Activated CD8-positive, alpha-beta memory T cell treated with anti-CD3 and anti-CD28 coated beads, Interleukin-2, amount 10 ng/mL, durations not matched to agents 7 days and 5 days (primary cell): ENCODE data around the gene C12orf76. TPM values are rescaled to one million over a fixed set of nuclear protein-coding genes. Genes with fewer than 3 reads are reported as not detected.

Source experiments
- ATAC-seq: fragments of 150-1000 bp; cut with Tn5 transposase; one replicate; pipeline ENCODE4 v1.10.0; 2021; ENCODE audit warnings: moderate library complexity
- CTCF ChIA-PET: fragments of 350-600 bp; sonication (Branson Sonifier 250); formaldehyde crosslinking; loops from one replicate; lab custom pipeline; 2021; ENCODE audit warnings: antibody characterized with exemption; lab: Charles Lee
- DNase-seq: peaks from one replicate; pipeline ENCODE4 v3.0.0-alpha.2; 2020
- H3K27ac Mint-ChIP-seq: one replicate; pipeline ENCODE4 v1.8.0; 2021; ENCODE audit warnings: mild to moderate bottlenecking, mixed read lengths
- H3K27me3 Mint-ChIP-seq: one replicate; pipeline ENCODE4 v1.8.0; 2021; ENCODE audit warnings: mixed read lengths
- H3K36me3 Mint-ChIP-seq: one replicate; pipeline ENCODE4 v1.8.0; 2021; ENCODE audit warnings: mild to moderate bottlenecking, mixed read lengths
- H3K4me1 Mint-ChIP-seq: one replicate; pipeline ENCODE4 v1.8.0; 2021; ENCODE audit warnings: mixed read lengths
- H3K4me3 Mint-ChIP-seq: one replicate; pipeline ENCODE4 v1.8.0; 2021; ENCODE audit warnings: mild to moderate bottlenecking, moderate library complexity, mixed read lengths
- H3K9me3 Mint-ChIP-seq: one replicate; pipeline ENCODE4 v1.8.0; 2022; ENCODE audit warnings: low read depth, mixed read lengths
- total RNA-seq, 2 experiments: library from RNA; stranded (reverse); gene quantifications; one replicate each; pipeline ENCODE4 v1.2.3, GENCODE V29; 2021

Gene C12orf76
- total RNA-seq, 2 experiments from 2014 or later: 14.8 to 17.3 TPM

DNA sequence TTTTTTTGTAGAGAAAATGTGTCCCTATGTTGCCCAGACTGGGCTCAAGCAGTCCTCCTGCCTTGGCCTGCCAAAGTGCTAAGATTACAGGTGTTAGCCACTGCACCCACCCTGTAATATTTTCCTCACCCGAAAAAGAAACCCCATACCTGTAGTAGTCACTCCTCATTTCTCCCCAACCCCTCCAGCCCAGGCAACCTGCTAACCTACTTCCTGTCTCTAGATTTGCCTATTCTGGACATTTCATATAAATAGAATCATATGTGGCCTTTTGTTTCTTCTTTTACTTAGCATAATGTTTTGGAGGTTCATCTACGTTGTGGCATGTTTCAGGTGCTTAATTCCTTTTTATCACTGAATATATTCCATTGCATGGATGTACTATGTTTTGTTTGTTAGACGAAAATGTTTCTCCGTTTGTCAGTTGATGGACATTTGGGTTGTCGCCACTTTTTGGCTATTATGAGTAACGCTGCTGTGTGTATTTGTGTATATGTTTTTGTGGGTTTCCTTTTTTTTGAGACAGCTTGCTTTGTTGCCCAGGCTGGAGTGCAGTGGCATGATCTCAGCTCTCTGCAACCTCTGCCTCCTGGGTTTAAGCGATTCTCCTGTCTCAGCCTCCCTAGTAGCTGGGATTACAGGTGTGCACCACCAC lies 42.9 kb downstream of the C12orf76 start:
- Mint-ChIP-seq H3K27me3 (no peaks in the 10 kb centered on the region), H3K4me1 (peaks cover 68% of the 10 kb centered on the region), H3K36me3 (peaks cover 33% of the 10 kb centered on the region), H3K27ac (peak overlapping the region; percentile 74), H3K9me3 (no peaks in the 10 kb centered on the region), H3K4me3 (peak overlapping the region; percentile 40)
- ATAC-seq (peak; percentile 78), DNase-seq (peak; percentile 61)
- CTCF ChIA-PET: interaction anchor here (0.8 to 1.3 kb wide), 3 partner anchors 11 to 160 kb away, joined by 3 to 4 read pairs (median 4); no protein-coding TSS in a partner anchor

DNA sequence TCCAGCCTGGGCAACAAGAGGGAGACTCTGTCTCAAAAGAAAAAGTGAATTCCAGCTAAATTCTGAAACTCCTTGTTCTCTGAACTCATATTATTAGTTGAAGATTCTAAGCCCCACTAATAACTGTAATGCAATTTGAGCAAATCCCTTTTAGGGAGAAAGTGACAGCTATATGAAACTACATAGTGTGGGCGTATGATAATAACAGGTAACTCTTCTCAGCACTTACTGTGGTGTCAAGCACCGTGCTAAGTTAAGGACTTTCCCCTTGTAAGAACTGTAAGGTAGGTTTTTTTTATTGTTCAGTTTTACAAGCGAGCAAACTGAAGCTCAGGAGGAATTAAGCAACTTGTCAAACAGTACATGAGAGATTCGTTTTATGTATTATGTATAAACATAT lies 43.7 kb downstream of the C12orf76 start:
- Mint-ChIP-seq H3K9me3 (no peaks in the 10 kb centered on the region), H3K27me3 (no peaks in the 10 kb centered on the region), H3K4me1 (peaks cover 66% of the 10 kb centered on the region), H3K4me3 (no peak overlapping the region), H3K36me3 (peaks cover 36% of the 10 kb centered on the region), H3K27ac (peak overlapping the region; percentile 66)
- CTCF ChIA-PET: interaction anchor here (0.8 to 1.3 kb wide), 3 partner anchors 10 to 159 kb away, joined by 3 to 4 read pairs (median 4); no protein-coding TSS in a partner anchor
- DNase-seq: no peak
- peak; percentile 22 for ATAC-seq

GRCh38 chr12:110002676-110003515 lies 45.4 kb downstream of the C12orf76 start:
- Mint-ChIP-seq H3K36me3 (peaks cover 29% of the 10 kb centered on the region), H3K27ac (no peak overlapping the region), H3K27me3 (no peaks in the 10 kb centered on the region), H3K9me3 (no peaks in the 10 kb centered on the region), H3K4me1 (peaks cover 62% of the 10 kb centered on the region), H3K4me3 (no peak overlapping the region)
- CTCF ChIA-PET: no interaction called here
- ATAC-seq: no peak
- DNase-seq: no peak

- DNase-seq: no peak
- Mint-ChIP-seq H3K36me3 (peaks cover 21% of the 10 kb centered on the region), H3K4me1 (peaks cover 63% of the 10 kb centered on the region), H3K4me3 (no peak overlapping the region), H3K27ac (no peak overlapping the region), H3K27me3 (no peaks in the 10 kb centered on the region), H3K9me3 (no peaks in the 10 kb centered on the region)
- no peak for ATAC-seq
- CTCF ChIA-PET: interaction anchor here (0.8 kb wide), 1 partner anchor 148 kb away, joined by 5 read pairs; no protein-coding TSS in a partner anchor
These were observed 46.7 kb downstream of the C12orf76 start for GRCh38 chr12:110001596-110001995.

- peak overlapping the region; percentile 91 for H3K4me3 Mint-ChIP-seq
- ATAC-seq: no peak
- H3K4me1 Mint-ChIP-seq: peaks cover 54% of the 10 kb centered on the region
- H3K27me3 Mint-ChIP-seq: no peaks in the 10 kb centered on the region
- DNase-seq: no peak
- no peaks in the 10 kb centered on the region for H3K9me3 Mint-ChIP-seq
- CTCF ChIA-PET: interaction anchor here (1.1 to 2.3 kb wide), 4 partner anchors 11 to 50 kb away, joined by 3 to 9 read pairs (median 4); no protein-coding TSS in a partner anchor
- peaks cover 14% of the 10 kb centered on the region for H3K36me3 Mint-ChIP-seq
- H3K27ac Mint-ChIP-seq: peak overlapping the region; percentile 90
These were observed 48.3 kb downstream of the C12orf76 start for GRCh38 chr12:109999983-110000505.

GRCh38 chr12:109999649-109999971 lies 48.7 kb downstream of the C12orf76 start:
- Mint-ChIP-seq H3K4me3 (peak overlapping the region; percentile 91), H3K9me3 (no peaks in the 10 kb centered on the region), H3K27ac (peak overlapping the region; percentile 90), H3K4me1 (peaks cover 49% of the 10 kb centered on the region), H3K36me3 (peaks cover 14% of the 10 kb centered on the region), H3K27me3 (no peaks in the 10 kb centered on the region)
- CTCF ChIA-PET: interaction anchor here (1.1 to 2.3 kb wide), 5 partner anchors 11 to 470 kb away, joined by 3 to 9 read pairs (median 3); no protein-coding TSS in a partner anchor
- DNase-seq (no peak), ATAC-seq (no peak)

GRCh38 chr12:109998904-109999648 lies 49.2 kb downstream of the C12orf76 start, which contains the start of gene ANKRD13A:
Gene ANKRD13A, plus strand, starts transcription at chr12:109999430. Its CDS starts 259 bp downstream, at chr12:109999689.
- H3K27ac Mint-ChIP-seq: peak within 1 kb of the TSS; percentile 97
- peaks cover 15% of the 10 kb centered on the region for H3K36me3 Mint-ChIP-seq
- H3K4me1 Mint-ChIP-seq: peaks cover 49% of the 10 kb centered on the region
- no peaks in the 10 kb centered on the region for H3K27me3 Mint-ChIP-seq
- ATAC-seq: peak; percentile 75
- DNase-seq: peak; percentile 94
- H3K9me3 Mint-ChIP-seq: no peaks in the 10 kb centered on the region
- CTCF ChIA-PET: interaction anchor here (1.2 to 2.3 kb wide), 5 partner anchors 12 to 470 kb away, joined by 3 to 9 read pairs (median 4); no protein-coding TSS in a partner anchor
- peak within 1 kb of the TSS; percentile 91 for H3K4me3 Mint-ChIP-seq

- Mint-ChIP-seq H3K4me3 (peak overlapping the region; percentile 91), H3K9me3 (no peaks in the 10 kb centered on the region), H3K36me3 (peaks cover 16% of the 10 kb centered on the region), H3K27ac (peak overlapping the region; percentile 97), H3K27me3 (no peaks in the 10 kb centered on the region), H3K4me1 (peaks cover 53% of the 10 kb centered on the region)
- CTCF ChIA-PET: interaction anchor here (1.2 to 1.3 kb wide), 3 partner anchors 49 to 471 kb away, joined by 3 to 4 read pairs (median 3); no protein-coding TSS in a partner anchor
- ATAC-seq (no peak), DNase-seq (no peak)
These were observed 50.0 kb downstream of the C12orf76 start for GRCh38 chr12:109998241-109998903.

- H3K27ac Mint-ChIP-seq: peak overlapping the region; percentile 14
- H3K36me3 Mint-ChIP-seq: peaks cover 17% of the 10 kb centered on the region
- H3K4me3 Mint-ChIP-seq: peak overlapping the region; percentile 14
- no peaks in the 10 kb centered on the region for H3K27me3 Mint-ChIP-seq
- CTCF ChIA-PET: interaction anchor here (1.3 kb wide), 1 partner anchor 434 kb away, joined by 4 read pairs; no protein-coding TSS in a partner anchor
- DNase-seq (no peak), ATAC-seq (no peak)
- no peaks in the 10 kb centered on the region for H3K9me3 Mint-ChIP-seq
- peaks cover 52% of the 10 kb centered on the region for H3K4me1 Mint-ChIP-seq
These were observed 50.9 kb downstream of the C12orf76 start for GRCh38 chr12:109997393-109997792.

DNA sequence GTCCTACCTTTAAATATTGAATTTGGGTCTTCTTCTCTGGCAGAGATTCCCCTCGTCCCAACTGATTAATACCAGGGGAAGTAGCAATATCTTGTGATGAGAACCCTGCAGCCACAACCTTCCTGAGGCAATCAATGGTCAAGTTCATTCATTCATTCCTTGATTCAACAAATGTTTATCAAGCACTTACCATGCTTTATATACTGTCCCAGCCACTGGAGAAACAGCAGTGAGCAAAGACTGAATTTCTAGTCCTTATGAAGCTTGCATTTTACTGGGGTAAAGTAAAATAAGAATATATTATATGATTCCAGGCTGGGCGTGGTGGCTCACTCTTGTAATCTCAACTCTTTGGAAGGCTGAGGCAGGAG lies 51.9 kb downstream of the C12orf76 start:
- DNase-seq (no peak), ATAC-seq (no peak)
- Mint-ChIP-seq H3K36me3 (peaks cover 23% of the 10 kb centered on the region), H3K27me3 (no peaks in the 10 kb centered on the region), H3K9me3 (no peaks in the 10 kb centered on the region), H3K4me1 (peaks cover 54% of the 10 kb centered on the region), H3K4me3 (peak overlapping the region; percentile 82), H3K27ac (peak overlapping the region; percentile 84)
- CTCF ChIA-PET: interaction anchor here (0.7 to 1.1 kb wide), 3 partner anchors 34 to 103 kb away, joined by 3 to 4 read pairs (median 3); no protein-coding TSS in a partner anchor

DNA sequence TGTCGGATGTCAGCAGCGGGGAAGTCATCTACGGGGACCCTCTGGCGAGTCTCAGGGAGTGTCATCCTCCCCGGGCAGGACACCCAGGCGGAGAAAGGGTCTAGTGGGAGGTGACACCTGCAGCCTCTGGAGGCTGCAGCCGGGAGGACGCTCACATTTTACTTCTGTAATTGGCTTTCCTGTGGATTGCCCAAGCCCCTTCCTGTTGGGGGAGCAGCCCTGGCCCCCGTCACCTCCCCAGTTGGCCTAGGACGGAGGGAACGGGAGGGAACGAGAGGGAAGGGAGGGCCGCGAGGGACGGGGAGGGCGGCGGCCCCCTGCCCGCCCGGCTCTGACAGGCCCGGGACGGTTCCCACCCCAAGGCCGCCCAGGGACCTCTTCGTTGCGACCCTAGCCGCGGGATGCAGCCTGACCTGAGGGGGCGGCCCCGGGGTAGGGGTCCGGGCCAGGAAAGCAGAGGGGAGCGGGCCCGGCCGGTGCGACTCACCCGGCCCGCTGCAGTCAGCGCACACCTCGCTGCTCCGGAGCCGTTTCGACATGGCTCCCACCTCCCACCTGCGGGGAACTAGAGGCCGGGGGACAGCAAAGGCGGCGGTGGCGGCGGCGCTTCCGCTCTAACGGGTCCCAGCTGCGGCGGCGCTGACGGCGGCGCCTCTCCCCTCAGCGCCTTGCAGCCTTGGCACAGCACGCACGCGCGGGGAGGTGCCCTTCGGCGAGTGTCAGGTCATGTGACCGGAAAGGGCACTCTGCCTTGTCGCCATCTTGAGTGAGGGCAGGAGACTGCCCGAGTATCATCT lies 52.4 kb downstream of the C12orf76 start, which contains the start of gene GIT2:
Gene GIT2, minus strand, starts transcription at position 683 of the 797 bp plus-strand sequence. Its CDS starts 144 bp downstream, at position 539.
- Mint-ChIP-seq H3K27ac (peak within 1 kb of the TSS; percentile 86), H3K4me3 (peak within 1 kb of the TSS; percentile 82), H3K27me3 (no peaks in the 10 kb centered on the region), H3K9me3 (no peaks in the 10 kb centered on the region), H3K4me1 (peaks cover 53% of the 10 kb centered on the region), H3K36me3 (peaks cover 25% of the 10 kb centered on the region)
- CTCF ChIA-PET: interaction anchor here (0.7 to 1.8 kb wide), 4 partner anchors 21 to 102 kb away, joined by 3 to 5 read pairs (median 3); no protein-coding TSS in a partner anchor
- peak; percentile 80 for ATAC-seq
- DNase-seq: peak; percentile 98
